GM23338 (cell line): Measurements from ENCODE around the gene NAMPT. TPM values are rescaled to one million over a fixed set of nuclear protein-coding genes. Genes with fewer than 3 reads are reported as not detected.

Experiments used
- ATAC-seq: fragments of 200-7000 bp; cut with Tn5 transposase; 3 replicates; pipeline ENCODE4 v1.9.1; 2020
- DNase-seq: peaks from one replicate; pipeline ENCODE4 v3.0.0-alpha.2; 2015; ENCODE audit warnings: low spot score
- H2AFZ ChIP-seq: fragments of 200-600 bp; sonication (generic); 2 replicates; pipeline ENCODE4 v1.8.0; 2016; ENCODE audit warnings: antibody characterized with exemption, mild to moderate bottlenecking, moderate library complexity
- H3F3A ChIP-seq: fragments of 200-600 bp; sonication (generic); replicated peaks from 2 replicates; pipeline ENCODE4 v1.8.0; 2017; ENCODE audit warnings: antibody characterized with exemption, mixed run types, low read depth
- H3K27ac ChIP-seq: fragments of 200-600 bp; sonication (generic); 2 replicates; pipeline ENCODE4 v1.6.1; 2016; ENCODE audit warnings: low read depth
- H3K27me3 ChIP-seq: fragments of 200-600 bp; sonication (generic); 2 replicates; pipeline ENCODE4 v1.8.0; 2016; ENCODE audit warnings: mild to moderate bottlenecking, mixed run types, moderate library complexity; ENCODE audit not compliant: insufficient read depth
- H3K36me3 ChIP-seq: fragments of 200-600 bp; sonication (generic); 2 replicates; pipeline ENCODE4 v1.8.0; 2016; ENCODE audit warnings: mild to moderate bottlenecking; ENCODE audit not compliant: insufficient read depth
- H3K4me1 ChIP-seq: fragments of 200-600 bp; sonication (generic); 2 replicates; pipeline ENCODE4 v1.8.0; 2016; ENCODE audit warnings: mild to moderate bottlenecking, moderate library complexity; ENCODE audit not compliant: insufficient read depth
- H3K4me2 ChIP-seq: fragments of 200-600 bp; sonication (generic); 2 replicates; pipeline ENCODE4 v1.7.1; 2017; ENCODE audit warnings: mixed run types
- H3K4me3 ChIP-seq: fragments of 200-600 bp; sonication (generic); 2 replicates; pipeline ENCODE4 v1.6.1; 2016; ENCODE audit warnings: mixed run types
- H3K79me2 ChIP-seq: fragments of 200-600 bp; sonication (generic); replicated peaks from 2 replicates; pipeline ENCODE4 v1.8.0; 2017; ENCODE audit warnings: mild to moderate bottlenecking; ENCODE audit not compliant: insufficient read depth
- H3K9me2 ChIP-seq: fragments of 200-600 bp; sonication (generic); 2 replicates; pipeline ENCODE4 v1.8.0; 2017; ENCODE audit not compliant: insufficient read depth
- H4K20me1 ChIP-seq: fragments of 200-600 bp; sonication (generic); replicated peaks from 2 replicates; pipeline ENCODE4 v1.8.0; 2017; ENCODE audit warnings: mild to moderate bottlenecking; ENCODE audit not compliant: insufficient read depth
- H3K27ac Mint-ChIP-seq: 2 replicates; pipeline ENCODE4 v1.8.0; 2020; ENCODE audit warnings: inconsistent platforms, mild to moderate bottlenecking, moderate library complexity, mixed read lengths
- H3K27me3 Mint-ChIP-seq: 3 replicates; pipeline ENCODE4 v1.8.0; 2022; ENCODE audit warnings: low read depth, mild to moderate bottlenecking, moderate library complexity, mixed read lengths, inconsistent platforms; ENCODE audit not compliant: insufficient read depth, poor library complexity
- H3K36me3 Mint-ChIP-seq: 3 replicates; pipeline ENCODE4 v1.8.0; 2021; ENCODE audit warnings: low read depth, mild to moderate bottlenecking, inconsistent platforms, moderate library complexity, mixed read lengths
- H3K4me1 Mint-ChIP-seq: 3 replicates; pipeline ENCODE4 v1.8.0; 2020; ENCODE audit warnings: mild to moderate bottlenecking, inconsistent platforms, mixed read lengths
- H3K4me3 Mint-ChIP-seq: 3 replicates; pipeline ENCODE4 v1.8.0; 2021; ENCODE audit warnings: moderate library complexity, mild to moderate bottlenecking, inconsistent platforms, mixed read lengths
- H3K9me3 Mint-ChIP-seq: 3 replicates; pipeline ENCODE4 v1.8.0; 2020; ENCODE audit warnings: moderate library complexity, mild to moderate bottlenecking, inconsistent platforms, mixed read lengths
- CREB1 ChIP-seq: fragments of 250-450 bp; sonication (Bioruptor Pico); IDR thresholded peaks from 2 replicates; pipeline ENCODE4 v1.5.0; 2020; ENCODE audit warnings: low read depth, mild to moderate bottlenecking, moderate library complexity
- EZH2 ChIP-seq: fragments of 200-600 bp; sonication (generic); IDR thresholded peaks from one replicate; pipeline ENCODE4 v1.8.0; 2017; ENCODE audit warnings: antibody characterized with exemption, mild to moderate bottlenecking, low read depth; ENCODE audit not compliant: unreplicated experiment
- EZH2phosphoT487 ChIP-seq: fragments of 200-600 bp; sonication (generic); IDR thresholded peaks from one replicate; pipeline ENCODE4 v1.8.1; 2018; ENCODE audit warnings: antibody characterized with exemption; ENCODE audit not compliant: unreplicated experiment
- JUNB ChIP-seq: IDR thresholded peaks from one replicate; pipeline ENCODE4 v1.6.1; 2016; ENCODE audit warnings: antibody characterized with exemption; ENCODE audit not compliant: unreplicated experiment
- NANOG ChIP-seq: IDR thresholded peaks from 2 replicates; pipeline ENCODE4 v1.6.1; 2016; ENCODE audit warnings: antibody characterized with exemption, borderline replicate concordance
- POLR2AphosphoS5 ChIP-seq: IDR thresholded peaks from 2 replicates; pipeline ENCODE4 v1.6.1; 2016; ENCODE audit warnings: antibody characterized with exemption, low read depth
- STAT1 ChIP-seq: IDR thresholded peaks from one replicate; pipeline ENCODE4 v1.6.1; 2016; ENCODE audit warnings: antibody characterized with exemption; ENCODE audit not compliant: unreplicated experiment
- ZNF114 ChIP-seq: fragments of 250-450 bp; sonication (Bioruptor Pico); IDR thresholded peaks from 2 replicates; pipeline ENCODE4 v1.5.0; 2020; ENCODE audit warnings: mild to moderate bottlenecking, moderate library complexity
- ZNF331 ChIP-seq: fragments of 250-450 bp; sonication (Bioruptor Pico); IDR thresholded peaks from 2 replicates; pipeline ENCODE4 v1.5.0; 2020; ENCODE audit warnings: low read depth, mild to moderate bottlenecking, moderate library complexity
- polyA plus RNA-seq: library from polyadenylated mRNA; unstranded; fragments of >200 nt; fragmentation: Nextera tagmentation; extraction: Ambion mirVana; gene quantifications from 2 replicates; pipeline ENCODE4 v1.2.1, GENCODE V29; 2016
- total RNA-seq: library from RNA; depleted of rRNA; stranded (reverse); fragments of >200 nt; shearing (Covaris generic); gene quantifications from 2 replicates; pipeline ENCODE4 v1.2.3, GENCODE V29; 2014
- TF ChIP-seq, protein P1 (sequence below), 2 experiments: fragments of 200-600 bp in 1 of 2; sonication (generic) in 1 of 2; conservative IDR thresholded peaks; 2 replicates each; pipeline versions ENCODE4 v1.5.1 to v1.6.1; 2016 to 2017; ENCODE audit warnings: antibody characterized with exemption in 2 of 2, low read depth in 2 of 2, mild to moderate bottlenecking in 2 of 2, moderate library complexity in 1 of 2
- TF ChIP-seq, protein P2 (sequence below): IDR thresholded peaks from 2 replicates; pipeline ENCODE4 v1.6.1; 2016; ENCODE audit warnings: antibody characterized with exemption
- TF ChIP-seq, protein P3 (sequence below): IDR thresholded peaks from one replicate; pipeline ENCODE4 v1.6.1; 2018; ENCODE audit warnings: antibody characterized with exemption; ENCODE audit not compliant: unreplicated experiment

The NAMPT gene
- total and polyA plus RNA-seq, 2 experiments from 2014 or later: 37.9 to 73.9 TPM

DNA sequence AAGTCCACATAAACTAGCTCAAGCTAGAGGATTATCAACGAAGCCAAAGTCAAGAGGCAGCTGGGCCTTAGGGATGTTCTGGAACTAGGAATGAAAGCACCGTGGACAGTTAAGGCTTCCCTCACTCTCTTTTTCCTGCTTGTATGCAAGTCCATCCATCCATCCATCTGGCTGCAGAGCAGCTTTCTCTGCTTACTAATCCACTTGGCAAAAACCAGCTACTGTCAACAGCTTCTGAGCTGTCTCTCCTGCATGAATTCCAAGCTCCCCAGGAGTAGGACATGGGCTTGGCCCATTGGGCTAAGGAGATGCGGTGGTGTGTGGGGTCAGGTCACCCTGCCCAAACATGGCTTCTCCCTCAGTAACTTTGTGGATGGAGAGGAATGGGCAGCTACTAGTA is 66.2 kb downstream of the NAMPT start:
- Mint-ChIP-seq H3K36me3 (no peaks in the 10 kb centered on the region), H3K9me3 (no peaks in the 10 kb centered on the region), H3K4me3 (no peak overlapping the region), H3K27me3 (peaks cover 11% of the 10 kb centered on the region), H3K27ac (no peak overlapping the region), H3K4me1 (peaks cover 10% of the 10 kb centered on the region; the same call in 2 of the 3 replicates)
- Histone ChIP-seq H3K36me3 (no peaks in the 10 kb centered on the region), H3K4me2 (no peak overlapping the region), H3K9me2 (peaks cover 17% of the 10 kb centered on the region; the same call in 1 of the 2 replicates), H3K79me2 (no peaks in the 10 kb centered on the region), H3K27me3 (no peaks in the 10 kb centered on the region), H3K27ac (no peak overlapping the region), H2AFZ (no peak overlapping the region), H3K4me1 (no peaks in the 10 kb centered on the region), H3F3A (no peaks in the 10 kb centered on the region), H3K4me3 (no peak overlapping the region), H4K20me1 (no peaks in the 10 kb centered on the region)
- ATAC-seq (no peak), DNase-seq (no peak)
- TF ChIP-seq JUNB (no peak), CREB1 (CRISPR knock-in tag) (no peak), EZH2phosphoT487 (no peak), NANOG (no peak)
- TF ChIP-seq, protein P1, sequence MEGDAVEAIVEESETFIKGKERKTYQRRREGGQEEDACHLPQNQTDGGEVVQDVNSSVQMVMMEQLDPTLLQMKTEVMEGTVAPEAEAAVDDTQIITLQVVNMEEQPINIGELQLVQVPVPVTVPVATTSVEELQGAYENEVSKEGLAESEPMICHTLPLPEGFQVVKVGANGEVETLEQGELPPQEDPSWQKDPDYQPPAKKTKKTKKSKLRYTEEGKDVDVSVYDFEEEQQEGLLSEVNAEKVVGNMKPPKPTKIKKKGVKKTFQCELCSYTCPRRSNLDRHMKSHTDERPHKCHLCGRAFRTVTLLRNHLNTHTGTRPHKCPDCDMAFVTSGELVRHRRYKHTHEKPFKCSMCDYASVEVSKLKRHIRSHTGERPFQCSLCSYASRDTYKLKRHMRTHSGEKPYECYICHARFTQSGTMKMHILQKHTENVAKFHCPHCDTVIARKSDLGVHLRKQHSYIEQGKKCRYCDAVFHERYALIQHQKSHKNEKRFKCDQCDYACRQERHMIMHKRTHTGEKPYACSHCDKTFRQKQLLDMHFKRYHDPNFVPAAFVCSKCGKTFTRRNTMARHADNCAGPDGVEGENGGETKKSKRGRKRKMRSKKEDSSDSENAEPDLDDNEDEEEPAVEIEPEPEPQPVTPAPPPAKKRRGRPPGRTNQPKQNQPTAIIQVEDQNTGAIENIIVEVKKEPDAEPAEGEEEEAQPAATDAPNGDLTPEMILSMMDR (conservative IDR thresholded peaks at IDR 0.05; ENCODE audit: low read depth in 2 of 2): no peak
- TF ChIP-seq, protein P2, sequence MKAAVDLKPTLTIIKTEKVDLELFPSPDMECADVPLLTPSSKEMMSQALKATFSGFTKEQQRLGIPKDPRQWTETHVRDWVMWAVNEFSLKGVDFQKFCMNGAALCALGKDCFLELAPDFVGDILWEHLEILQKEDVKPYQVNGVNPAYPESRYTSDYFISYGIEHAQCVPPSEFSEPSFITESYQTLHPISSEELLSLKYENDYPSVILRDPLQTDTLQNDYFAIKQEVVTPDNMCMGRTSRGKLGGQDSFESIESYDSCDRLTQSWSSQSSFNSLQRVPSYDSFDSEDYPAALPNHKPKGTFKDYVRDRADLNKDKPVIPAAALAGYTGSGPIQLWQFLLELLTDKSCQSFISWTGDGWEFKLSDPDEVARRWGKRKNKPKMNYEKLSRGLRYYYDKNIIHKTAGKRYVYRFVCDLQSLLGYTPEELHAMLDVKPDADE: no peak

DNA sequence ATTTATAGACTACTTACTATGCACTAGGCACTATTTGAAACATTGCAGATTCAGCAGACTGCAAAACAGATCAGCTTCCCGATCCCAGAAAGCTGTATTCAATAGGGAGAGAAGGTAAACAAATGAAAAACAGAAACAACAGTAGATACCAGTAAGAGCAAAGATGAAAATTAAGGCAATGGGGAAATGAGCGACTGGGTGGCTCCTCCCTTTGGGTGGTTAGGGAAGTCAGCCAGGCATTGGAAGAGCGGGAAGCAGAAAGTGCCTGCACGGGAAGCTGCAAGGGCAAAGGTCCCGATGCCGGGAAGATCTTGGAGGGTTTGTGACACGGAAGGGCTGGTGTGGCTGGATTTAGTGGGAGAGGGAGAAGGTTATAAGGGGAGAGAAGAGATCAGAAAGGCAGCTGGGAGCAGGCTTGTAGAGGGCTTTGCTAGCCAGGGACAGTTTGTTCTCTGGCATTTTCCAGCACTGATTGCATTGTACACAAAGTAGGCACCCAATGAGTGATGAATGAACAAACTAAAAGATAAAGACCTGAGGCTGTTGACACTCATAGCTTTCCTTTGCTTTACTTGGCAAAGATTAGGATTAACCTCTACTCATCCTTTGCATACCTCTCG is 67.8 kb downstream of the NAMPT start:
- H3K4me1 Mint-ChIP-seq: no peaks in the 10 kb centered on the region
- Histone ChIP-seq H2AFZ (no peak overlapping the region), H3K79me2 (no peaks in the 10 kb centered on the region), H3F3A (no peaks in the 10 kb centered on the region), H4K20me1 (no peaks in the 10 kb centered on the region), H3K4me2 (no peak overlapping the region), H3K4me1 (no peaks in the 10 kb centered on the region), H3K36me3 (no peaks in the 10 kb centered on the region), H3K27ac (no peak overlapping the region), H3K4me3 (no peak overlapping the region), H3K27me3 (no peaks in the 10 kb centered on the region), H3K9me2 (peaks cover 17% of the 10 kb centered on the region; the same call in 1 of the 2 replicates)
- H3K9me3 Mint-ChIP-seq: no peaks in the 10 kb centered on the region; the same call in 2 of the 3 replicates
- DNase-seq (peak; percentile 5), ATAC-seq (no peak)
- no peaks in the 10 kb centered on the region for H3K36me3 Mint-ChIP-seq
- H3K27ac Mint-ChIP-seq: no peak overlapping the region
- peaks cover 11% of the 10 kb centered on the region for H3K27me3 Mint-ChIP-seq
- H3K4me3 Mint-ChIP-seq: no peak overlapping the region
- no peak for TF ChIP-seq ZNF114 (CRISPR knock-in tag)
- TF ChIP-seq EZH2: no peak
- TF ChIP-seq, protein P1 (conservative IDR thresholded peaks at IDR 0.05; ENCODE audit: low read depth in 2 of 2): no peak
- TF ChIP-seq CREB1 (CRISPR knock-in tag): no peak
- TF ChIP-seq, protein P2: no peak
- no peak for TF ChIP-seq STAT1
- TF ChIP-seq ZNF331: no peak
- no peak for TF ChIP-seq POLR2AphosphoS5
- TF ChIP-seq, protein P3, sequence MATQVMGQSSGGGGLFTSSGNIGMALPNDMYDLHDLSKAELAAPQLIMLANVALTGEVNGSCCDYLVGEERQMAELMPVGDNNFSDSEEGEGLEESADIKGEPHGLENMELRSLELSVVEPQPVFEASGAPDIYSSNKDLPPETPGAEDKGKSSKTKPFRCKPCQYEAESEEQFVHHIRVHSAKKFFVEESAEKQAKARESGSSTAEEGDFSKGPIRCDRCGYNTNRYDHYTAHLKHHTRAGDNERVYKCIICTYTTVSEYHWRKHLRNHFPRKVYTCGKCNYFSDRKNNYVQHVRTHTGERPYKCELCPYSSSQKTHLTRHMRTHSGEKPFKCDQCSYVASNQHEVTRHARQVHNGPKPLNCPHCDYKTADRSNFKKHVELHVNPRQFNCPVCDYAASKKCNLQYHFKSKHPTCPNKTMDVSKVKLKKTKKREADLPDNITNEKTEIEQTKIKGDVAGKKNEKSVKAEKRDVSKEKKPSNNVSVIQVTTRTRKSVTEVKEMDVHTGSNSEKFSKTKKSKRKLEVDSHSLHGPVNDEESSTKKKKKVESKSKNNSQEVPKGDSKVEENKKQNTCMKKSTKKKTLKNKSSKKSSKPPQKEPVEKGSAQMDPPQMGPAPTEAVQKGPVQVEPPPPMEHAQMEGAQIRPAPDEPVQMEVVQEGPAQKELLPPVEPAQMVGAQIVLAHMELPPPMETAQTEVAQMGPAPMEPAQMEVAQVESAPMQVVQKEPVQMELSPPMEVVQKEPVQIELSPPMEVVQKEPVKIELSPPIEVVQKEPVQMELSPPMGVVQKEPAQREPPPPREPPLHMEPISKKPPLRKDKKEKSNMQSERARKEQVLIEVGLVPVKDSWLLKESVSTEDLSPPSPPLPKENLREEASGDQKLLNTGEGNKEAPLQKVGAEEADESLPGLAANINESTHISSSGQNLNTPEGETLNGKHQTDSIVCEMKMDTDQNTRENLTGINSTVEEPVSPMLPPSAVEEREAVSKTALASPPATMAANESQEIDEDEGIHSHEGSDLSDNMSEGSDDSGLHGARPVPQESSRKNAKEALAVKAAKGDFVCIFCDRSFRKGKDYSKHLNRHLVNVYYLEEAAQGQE: no peak
- TF ChIP-seq JUNB: no peak
